ENCODE data around the gene PRR9.

Gene PRR9

DNA sequence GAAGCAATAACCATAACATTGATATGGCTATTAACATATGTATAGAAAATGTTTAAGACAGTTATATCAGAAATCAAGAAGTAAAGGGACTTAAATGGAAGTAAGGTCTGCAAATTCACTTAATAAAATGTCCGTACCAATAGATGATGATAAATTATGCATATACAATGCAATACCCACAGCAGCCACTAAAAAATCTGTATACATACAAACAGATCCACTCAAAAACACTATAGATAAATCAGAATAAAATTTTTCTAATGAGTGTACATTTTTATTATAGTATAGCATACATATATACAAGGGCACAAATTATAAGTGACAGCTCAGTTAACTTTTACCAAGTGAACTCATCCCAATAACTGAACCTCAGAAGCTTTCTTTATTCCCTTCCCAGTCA, 48.1 kb downstream of the PRR9 start:
- DNase-seq (ENCODE audit: low spot score), result no peak
